ENCODE measurements around the gene TADA2A. TPM values are rescaled to one million over a fixed set of nuclear protein-coding genes. Genes with fewer than 3 reads are reported as not detected.
A peak's percentile ranks its signal among the peaks of the same experiment; 100 is the strongest.
"Not testable (repeated sequence)": the region's sequence is repeated elsewhere in the genome, so short reads cannot be mapped to it uniquely, and the experiment has no call there.

The TADA2A gene
- polyA plus RNA-seq, 2 donors = 6.2 to 6.7 TPM

- WGBS, 2 donors = 69 to 83% methylated on average over 4 of the region's 4 CpGs
- no peaks in the 10 kb centered on the region for H3K9me3 ChIP-seq (ENCODE audit: control insufficient read depth in 2 of 2, insufficient read depth in 1 of 2, low read depth in 1 of 2, low read length in 1 of 2)
- H3K36me3 ChIP-seq (ENCODE audit: control insufficient read depth in 2 of 2, insufficient read depth in 2 of 2, low read length in 1 of 2) = peaks cover 5 to 8% of the 10 kb centered on the region in 2 donors
- no peak overlapping the region for H3K4me3 ChIP-seq (ENCODE audit: low read depth in 1 of 2, low read length in 2 of 2)
- H3K27ac ChIP-seq (ENCODE audit: low read depth in 2 of 2, low read length in 1 of 2) = no peak overlapping the region
- no peaks in the 10 kb centered on the region for H3K4me1 ChIP-seq (ENCODE audit: control insufficient read depth in 2 of 2, insufficient read depth in 2 of 2, low read length in 1 of 2)
- no peaks in the 10 kb centered on the region for H3K27me3 ChIP-seq (ENCODE audit: control insufficient read depth in 1 of 2, insufficient read depth in 2 of 2, low read length in 2 of 2)
Measured at GRCh38 chr17:37422971-37423625, 16.4 kb downstream of the TADA2A start.

DNA sequence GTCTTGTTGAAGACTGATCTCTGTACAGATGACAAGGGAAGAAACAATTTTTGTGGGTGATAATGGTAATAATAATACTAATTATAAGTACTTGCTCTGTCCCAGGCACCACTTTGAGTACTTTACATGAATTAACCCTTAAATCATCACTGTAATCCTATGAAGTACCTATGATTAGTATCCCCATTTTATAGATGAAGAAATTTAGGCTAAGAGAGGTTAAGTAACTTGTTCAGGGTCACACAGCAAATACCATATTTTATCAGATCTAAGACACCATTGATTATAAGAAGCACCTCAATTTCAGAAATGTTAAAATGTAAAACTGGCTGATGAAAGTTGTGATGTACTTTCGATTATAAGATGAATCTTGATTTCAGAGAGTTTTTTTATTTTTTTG lies 18.6 kb downstream of the TADA2A start:
- Histone ChIP-seq H3K27ac (ENCODE audit: low read depth in 2 of 2, low read length in 1 of 2) (no peak overlapping the region), H3K36me3 (ENCODE audit: control insufficient read depth in 2 of 2, insufficient read depth in 2 of 2, low read length in 1 of 2) (peaks cover 0 to 8% of the 10 kb centered on the region in 2 donors), H3K4me1 (ENCODE audit: control insufficient read depth in 2 of 2, insufficient read depth in 2 of 2, low read length in 1 of 2) (no peaks in the 10 kb centered on the region), H3K9me3 (ENCODE audit: control insufficient read depth in 2 of 2, insufficient read depth in 1 of 2, low read depth in 1 of 2, low read length in 1 of 2) (no peaks in the 10 kb centered on the region), H3K27me3 (ENCODE audit: control insufficient read depth in 1 of 2, insufficient read depth in 2 of 2, low read length in 2 of 2) (no peaks in the 10 kb centered on the region), H3K4me3 (ENCODE audit: low read depth in 1 of 2, low read length in 2 of 2) (no peak overlapping the region)
- 91 to 97% methylated on average over 1 of the region's 1 CpG for WGBS, 2 donors

DNA sequence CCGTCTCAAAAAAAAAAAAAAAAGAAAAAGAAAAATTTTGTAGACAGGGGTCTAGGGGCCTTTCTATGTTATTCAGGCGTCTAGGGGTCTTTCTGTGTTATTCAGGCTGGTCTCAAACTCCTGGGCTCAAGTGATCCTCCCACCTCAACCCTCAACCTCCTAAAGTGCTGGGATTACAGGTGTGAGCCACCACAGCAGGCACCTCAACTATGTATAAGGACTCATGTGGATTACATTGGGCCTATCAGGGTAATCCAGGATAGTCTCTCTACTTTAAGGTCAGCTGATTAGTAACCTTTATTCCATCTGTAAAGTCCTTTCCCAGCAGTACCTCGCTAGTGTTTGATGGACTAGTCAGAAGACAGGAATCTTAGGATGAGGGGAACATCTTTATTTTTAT lies 22.4 kb downstream of the TADA2A start:
- H3K9me3 ChIP-seq (ENCODE audit: control insufficient read depth in 2 of 2, insufficient read depth in 1 of 2, low read depth in 1 of 2, low read length in 1 of 2) = no peaks in the 10 kb centered on the region
- WGBS, 2 donors = 95 to 99% methylated on average over 3 of the region's 3 CpGs
- peaks cover 0 to 4% of the 10 kb centered on the region in 2 donors for H3K36me3 ChIP-seq (ENCODE audit: control insufficient read depth in 2 of 2, insufficient read depth in 2 of 2, low read length in 1 of 2)
- H3K27me3 ChIP-seq (ENCODE audit: control insufficient read depth in 1 of 2, insufficient read depth in 2 of 2, low read length in 2 of 2) = no peaks in the 10 kb centered on the region
- H3K4me1 ChIP-seq (ENCODE audit: control insufficient read depth in 2 of 2, insufficient read depth in 2 of 2, low read length in 1 of 2) = no peaks in the 10 kb centered on the region
- H3K4me3 ChIP-seq (ENCODE audit: low read depth in 1 of 2, low read length in 2 of 2) = no peak overlapping the region
- peak overlapping the region in 1 of 2 donors; percentile 59 for H3K27ac ChIP-seq (ENCODE audit: low read depth in 2 of 2, low read length in 1 of 2)

DNA sequence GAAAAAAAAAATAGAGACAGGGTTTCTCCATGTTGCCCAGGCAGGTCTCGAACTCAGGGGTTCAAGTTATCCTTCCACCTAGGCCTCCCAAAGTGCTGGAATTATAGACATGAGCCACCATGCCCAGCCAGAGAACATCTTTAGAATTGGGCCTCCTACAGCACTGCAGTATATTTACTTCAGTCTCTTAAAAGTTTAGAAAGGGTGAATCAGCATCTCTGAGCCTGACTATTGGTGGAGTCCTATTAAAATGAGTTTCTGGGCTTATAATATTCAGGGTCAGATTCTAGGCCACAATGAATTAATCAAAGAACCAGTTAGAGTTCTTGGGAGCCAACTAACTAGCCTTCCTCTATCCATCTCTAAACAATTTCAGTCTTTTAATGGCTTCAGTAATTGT lies 22.8 kb downstream of the TADA2A start:
- Histone ChIP-seq H3K27me3 (ENCODE audit: control insufficient read depth in 1 of 2, insufficient read depth in 2 of 2, low read length in 2 of 2) (no peaks in the 10 kb centered on the region), H3K4me3 (ENCODE audit: low read depth in 1 of 2, low read length in 2 of 2) (no peak overlapping the region), H3K4me1 (ENCODE audit: control insufficient read depth in 2 of 2, insufficient read depth in 2 of 2, low read length in 1 of 2) (no peaks in the 10 kb centered on the region), H3K36me3 (ENCODE audit: control insufficient read depth in 2 of 2, insufficient read depth in 2 of 2, low read length in 1 of 2) (peaks cover 0 to 4% of the 10 kb centered on the region in 2 donors), H3K27ac (ENCODE audit: low read depth in 2 of 2, low read length in 1 of 2) (peak overlapping the region in 1 of 2 donors; percentile 48), H3K9me3 (ENCODE audit: control insufficient read depth in 2 of 2, insufficient read depth in 1 of 2, low read depth in 1 of 2, low read length in 1 of 2) (no peaks in the 10 kb centered on the region)
- WGBS, 2 donors = 91 to 100% methylated on average over 1 of the region's 1 CpG

GRCh38 chr17:37430051-37430627 lies 23.5 kb downstream of the TADA2A start:
- 26 to 33% methylated on average over 1 of the region's 1 CpG for WGBS, 2 donors
- Histone ChIP-seq H3K4me1 (ENCODE audit: control insufficient read depth in 2 of 2, insufficient read depth in 2 of 2, low read length in 1 of 2) (no peaks in the 10 kb centered on the region), H3K4me3 (ENCODE audit: low read depth in 1 of 2, low read length in 2 of 2) (no peak overlapping the region), H3K9me3 (ENCODE audit: control insufficient read depth in 2 of 2, insufficient read depth in 1 of 2, low read depth in 1 of 2, low read length in 1 of 2) (no peaks in the 10 kb centered on the region), H3K27me3 (ENCODE audit: control insufficient read depth in 1 of 2, insufficient read depth in 2 of 2, low read length in 2 of 2) (no peaks in the 10 kb centered on the region), H3K27ac (ENCODE audit: low read depth in 2 of 2, low read length in 1 of 2) (peak overlapping the region in 1 of 2 donors; percentile 48), H3K36me3 (ENCODE audit: control insufficient read depth in 2 of 2, insufficient read depth in 2 of 2, low read length in 1 of 2) (peaks cover 0 to 4% of the 10 kb centered on the region in 2 donors)

DNA sequence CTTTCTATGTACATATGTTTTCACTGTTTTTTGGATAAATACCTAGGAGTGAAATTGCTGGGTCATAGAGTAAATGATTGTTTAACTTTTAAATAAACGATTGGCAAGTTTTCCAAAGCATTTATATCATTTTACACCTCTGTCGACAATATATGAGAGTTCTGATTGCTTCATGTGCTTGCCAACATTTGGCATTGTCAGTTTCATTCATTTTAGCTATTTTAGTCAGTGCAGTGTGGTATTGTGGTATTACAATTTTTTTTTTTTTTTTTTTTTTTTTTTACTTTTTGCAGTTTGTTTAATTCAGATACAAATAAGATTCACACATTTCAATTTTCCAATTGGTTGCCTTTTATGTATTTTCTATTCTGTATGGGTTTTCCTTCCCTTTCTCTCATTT lies 26.0 kb downstream of the TADA2A start:
- Histone ChIP-seq H3K4me1 (ENCODE audit: control insufficient read depth in 2 of 2, insufficient read depth in 2 of 2, low read length in 1 of 2) (no peaks in the 10 kb centered on the region), H3K27me3 (ENCODE audit: control insufficient read depth in 1 of 2, insufficient read depth in 2 of 2, low read length in 2 of 2) (no peaks in the 10 kb centered on the region), H3K4me3 (ENCODE audit: low read depth in 1 of 2, low read length in 2 of 2) (no peak overlapping the region), H3K27ac (ENCODE audit: low read depth in 2 of 2, low read length in 1 of 2) (no peak overlapping the region), H3K9me3 (ENCODE audit: control insufficient read depth in 2 of 2, insufficient read depth in 1 of 2, low read depth in 1 of 2, low read length in 1 of 2) (no peaks in the 10 kb centered on the region), H3K36me3 (ENCODE audit: control insufficient read depth in 2 of 2, insufficient read depth in 2 of 2, low read length in 1 of 2) (peaks cover 0 to 2% of the 10 kb centered on the region in 2 donors)
- WGBS, 2 donors = 87 to 94% methylated on average over 2 of the region's 2 CpGs

DNA sequence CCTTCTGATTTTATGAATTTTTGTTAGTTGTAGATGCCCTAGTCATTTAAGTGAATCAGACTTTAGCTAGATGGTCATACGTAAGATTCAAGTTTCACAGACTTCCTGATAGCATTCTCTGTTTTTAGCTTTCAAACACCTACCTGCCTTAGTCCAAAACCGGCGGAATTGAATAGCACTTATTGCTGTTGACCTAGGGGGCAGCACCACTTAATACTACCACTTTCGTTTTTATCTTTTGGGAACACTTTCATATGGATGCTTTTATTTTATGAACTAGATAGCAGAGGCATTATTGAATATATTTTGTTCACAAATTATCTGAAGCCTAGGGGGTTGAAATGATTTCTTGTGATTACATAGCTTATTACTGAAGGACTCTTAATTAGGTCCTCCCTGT lies 31.5 kb downstream of the TADA2A start:
- Histone ChIP-seq H3K36me3 (ENCODE audit: control insufficient read depth in 2 of 2, insufficient read depth in 2 of 2, low read length in 1 of 2) (peaks cover 5 to 7% of the 10 kb centered on the region in 2 donors), H3K27me3 (ENCODE audit: control insufficient read depth in 1 of 2, insufficient read depth in 2 of 2, low read length in 2 of 2) (no peaks in the 10 kb centered on the region), H3K4me3 (ENCODE audit: low read depth in 1 of 2, low read length in 2 of 2) (no peak overlapping the region), H3K9me3 (ENCODE audit: control insufficient read depth in 2 of 2, insufficient read depth in 1 of 2, low read depth in 1 of 2, low read length in 1 of 2) (no peaks in the 10 kb centered on the region), H3K27ac (ENCODE audit: low read depth in 2 of 2, low read length in 1 of 2) (no peak overlapping the region), H3K4me1 (ENCODE audit: control insufficient read depth in 2 of 2, insufficient read depth in 2 of 2, low read length in 1 of 2) (no peaks in the 10 kb centered on the region)
- 77 to 78% methylated on average over 4 of the region's 4 CpGs for WGBS, 2 donors

DNA sequence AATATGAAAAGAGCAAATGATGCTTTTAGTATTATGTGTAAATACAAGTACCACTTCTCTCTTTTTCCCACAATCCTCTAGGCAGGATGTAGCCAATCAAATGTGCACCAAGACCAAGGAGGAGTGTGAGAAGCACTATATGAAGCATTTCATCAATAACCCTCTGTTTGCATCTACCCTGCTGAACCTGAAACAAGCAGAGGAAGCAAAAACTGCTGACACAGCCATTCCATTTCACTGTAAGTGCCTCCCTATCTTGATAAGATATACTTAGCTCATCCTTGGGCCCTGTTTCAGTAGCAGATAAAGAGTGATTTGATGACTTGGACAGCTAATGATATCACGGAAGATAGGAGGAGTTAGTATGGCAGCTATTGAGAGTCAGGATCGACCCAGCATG lies 33.7 kb downstream of the TADA2A start:
- Histone ChIP-seq H3K9me3 (ENCODE audit: control insufficient read depth in 2 of 2, insufficient read depth in 1 of 2, low read depth in 1 of 2, low read length in 1 of 2) (no peaks in the 10 kb centered on the region), H3K27ac (ENCODE audit: low read depth in 2 of 2, low read length in 1 of 2) (no peak overlapping the region), H3K4me1 (ENCODE audit: control insufficient read depth in 2 of 2, insufficient read depth in 2 of 2, low read length in 1 of 2) (no peaks in the 10 kb centered on the region), H3K27me3 (ENCODE audit: control insufficient read depth in 1 of 2, insufficient read depth in 2 of 2, low read length in 2 of 2) (no peaks in the 10 kb centered on the region), H3K4me3 (ENCODE audit: low read depth in 1 of 2, low read length in 2 of 2) (no peak overlapping the region), H3K36me3 (ENCODE audit: control insufficient read depth in 2 of 2, insufficient read depth in 2 of 2, low read length in 1 of 2) (peaks cover 5 to 7% of the 10 kb centered on the region in 2 donors)
- WGBS, 2 donors = 88 to 98% methylated on average over 2 of the region's 2 CpGs

- 91 to 92% methylated on average over 12 of the region's 12 CpGs for WGBS, 2 donors
- H3K9me3 ChIP-seq (ENCODE audit: control insufficient read depth in 2 of 2, insufficient read depth in 1 of 2, low read depth in 1 of 2, low read length in 1 of 2); H3K4me1 ChIP-seq (ENCODE audit: control insufficient read depth in 2 of 2, insufficient read depth in 2 of 2, low read length in 1 of 2); H3K36me3 ChIP-seq (ENCODE audit: control insufficient read depth in 2 of 2, insufficient read depth in 2 of 2, low read length in 1 of 2); H3K27ac ChIP-seq (ENCODE audit: low read depth in 2 of 2, low read length in 1 of 2); H3K27me3 ChIP-seq (ENCODE audit: control insufficient read depth in 1 of 2, insufficient read depth in 2 of 2, low read length in 2 of 2); H3K4me3 ChIP-seq (ENCODE audit: low read depth in 1 of 2, low read length in 2 of 2): not testable (repeated sequence)
Measured at GRCh38 chr17:37441369-37442014, 34.8 kb downstream of the TADA2A start.

All from esophagus (tissue), 2 donors.